GM19043 (cell line): Measurements from ENCODE around the gene CBX3.
"Not testable (repeated sequence)": the region's sequence is repeated elsewhere in the genome, so short reads cannot be mapped to it uniquely, and the experiment has no call there.

Experiments used
- ATAC-seq: cut with Tn5 transposase; IDR thresholded peaks from one replicate; pipeline ENCODE4 v1.9.1; 2021; ENCODE audit warnings: low read depth; ENCODE audit not compliant: unreplicated experiment

Gene CBX3

GRCh38 chr7:26169271-26169670 is 32.3 kb upstream of the CBX3 start:
- ATAC-seq, result no peak

- no peak for ATAC-seq
Observed at GRCh38 chr7:26170663-26171062, 30.9 kb upstream of the CBX3 start.

- ATAC-seq, result no peak
Observed at GRCh38 chr7:26171601-26172000, 29.9 kb upstream of the CBX3 start.

- no peak for ATAC-seq
Observed at GRCh38 chr7:26172048-26172447, 29.5 kb upstream of the CBX3 start.

- ATAC-seq, result not testable (repeated sequence)
Observed at GRCh38 chr7:26175903-26176302, 25.6 kb upstream of the CBX3 start.

- not testable (repeated sequence) for ATAC-seq
Observed at GRCh38 chr7:26176696-26177095, 24.8 kb upstream of the CBX3 start.

GRCh38 chr7:26177269-26177668 is 24.3 kb upstream of the CBX3 start:
- ATAC-seq, result not testable (repeated sequence)

GRCh38 chr7:26178272-26178960 is 23.1 kb upstream of the CBX3 start:
- ATAC-seq, result no peak

GRCh38 chr7:26179422-26179821 is 22.1 kb upstream of the CBX3 start:
- no peak for ATAC-seq

- no peak for ATAC-seq
Observed at GRCh38 chr7:26179826-26180497, 21.6 kb upstream of the CBX3 start.

GRCh38 chr7:26180792-26181198 is 20.8 kb upstream of the CBX3 start:
- no peak for ATAC-seq

GRCh38 chr7:26181474-26182227 is 19.9 kb upstream of the CBX3 start:
- no peak for ATAC-seq

- no peak for ATAC-seq
Observed at GRCh38 chr7:26182283-26182682, 19.3 kb upstream of the CBX3 start.

- no peak for ATAC-seq
Observed at GRCh38 chr7:26182706-26183105, 18.8 kb upstream of the CBX3 start.

GRCh38 chr7:26183545-26184280 is 17.8 kb upstream of the CBX3 start:
- no peak for ATAC-seq

- not testable (repeated sequence) for ATAC-seq
Observed at GRCh38 chr7:26184281-26185101, 17.1 kb upstream of the CBX3 start.

GRCh38 chr7:26185131-26185843 is 16.3 kb upstream of the CBX3 start:
- no peak for ATAC-seq

GRCh38 chr7:26185844-26186180 is 15.7 kb upstream of the CBX3 start:
- ATAC-seq, result no peak
